GM19238 (cell line): Measurements from ENCODE around the gene TDRD12.
"Not testable (repeated sequence)": the region's sequence is repeated elsewhere in the genome, so short reads cannot be mapped to it uniquely, and the experiment has no call there.

Experiments
- DNase-seq: peaks from one replicate; pipeline ENCODE4 v3.0.0; 2011; ENCODE audit warnings: low spot score; ENCODE audit not compliant: insufficient read length

Gene TDRD12

GRCh38 chr19:32866564-32867265 lies 147.1 kb downstream of the TDRD12 start:
- no peak for DNase-seq

GRCh38 chr19:32867436-32867835 lies 147.9 kb downstream of the TDRD12 start:
- not testable (repeated sequence) for DNase-seq

GRCh38 chr19:32868206-32868950 lies 148.8 kb downstream of the TDRD12 start:
- no peak for DNase-seq

- no peak for DNase-seq
These were observed 149.9 kb downstream of the TDRD12 start, which contains the start of gene SLC7A9 for GRCh38 chr19:32869369-32869965. Gene SLC7A9, minus strand, starts transcription at chr19:32869767. Its CDS starts 1,233 bp downstream, at chr19:32868534.

GRCh38 chr19:32869966-32870573 lies 150.5 kb downstream of the TDRD12 start:
- no peak for DNase-seq

GRCh38 chr19:32870981-32871451 lies 151.4 kb downstream of the TDRD12 start:
- no peak for DNase-seq

- DNase-seq, result no peak
These were observed 152.8 kb downstream of the TDRD12 start for GRCh38 chr19:32872391-32872790.

GRCh38 chr19:32873247-32873959 lies 153.8 kb downstream of the TDRD12 start:
- DNase-seq, result no peak

- no peak for DNase-seq
These were observed 155.0 kb downstream of the TDRD12 start for GRCh38 chr19:32874605-32875004.

GRCh38 chr19:32875428-32875827 lies 155.9 kb downstream of the TDRD12 start:
- no peak for DNase-seq

- DNase-seq, result no peak
These were observed 156.8 kb downstream of the TDRD12 start for GRCh38 chr19:32876236-32876918.

GRCh38 chr19:32876919-32877285 lies 157.3 kb downstream of the TDRD12 start:
- DNase-seq, result no peak
